Measurements from ENCODE around the gene CLRN1.

Gene CLRN1

DNA sequence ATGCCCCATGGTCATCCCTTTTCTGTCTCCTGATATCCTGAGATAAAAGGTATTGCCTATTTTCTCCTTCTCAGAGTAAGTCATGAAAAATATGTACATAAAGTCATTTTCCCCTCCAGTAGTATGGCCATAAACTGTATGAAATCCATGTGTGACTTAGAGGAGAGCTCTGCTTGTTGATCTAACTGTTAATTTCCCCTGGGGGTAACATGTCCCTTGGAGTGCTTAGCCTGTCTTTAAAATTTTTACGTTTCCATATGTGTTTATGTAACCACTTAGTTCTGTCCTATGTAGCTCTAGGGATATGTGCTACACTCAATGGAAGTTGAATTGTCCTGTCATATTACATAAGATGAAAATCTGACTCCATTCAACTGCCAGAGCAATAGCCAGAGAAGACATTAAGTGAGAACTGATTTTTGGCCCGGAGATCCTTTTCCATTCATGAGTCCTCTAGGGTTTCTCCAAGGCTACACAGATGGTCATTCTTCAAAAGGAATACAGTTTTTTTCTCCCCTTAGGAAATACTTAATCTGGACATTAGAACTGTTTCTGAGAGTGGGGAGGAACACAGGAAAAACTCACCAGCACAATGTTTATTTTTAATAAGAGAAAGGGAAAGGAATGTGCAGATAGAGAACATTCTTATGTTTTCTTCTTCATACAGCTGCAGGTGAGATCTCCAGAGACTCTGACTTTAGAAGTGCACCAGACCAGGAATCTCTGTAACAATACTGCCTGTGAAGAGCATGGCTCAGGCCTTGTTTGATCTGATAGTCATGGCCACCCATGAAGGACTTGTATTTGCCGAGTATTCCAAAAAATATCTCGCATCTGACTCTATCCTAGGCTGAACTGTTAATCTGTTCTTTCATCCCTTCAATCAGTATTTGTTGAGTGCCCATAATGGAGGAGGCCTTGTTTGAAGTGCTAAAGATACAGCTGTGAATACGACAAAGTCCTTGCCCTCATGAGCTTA is 29.8 kb upstream of the CLRN1 start:
- Histone ChIP-seq H2AK5ac (ENCODE audit: low read length) (no peak overlapping the region), H3K9me3 (ENCODE audit: insufficient read depth, low read depth, low read length) (no peaks in the 10 kb centered on the region), H3K36me3 (ENCODE audit: control insufficient read depth in 1 of 2, insufficient read depth in 2 of 2, low read length in 2 of 2) (no peaks in the 10 kb centered on the region), H2BK12ac (ENCODE audit: low read length) (no peak overlapping the region), H3K27me3 (ENCODE audit: insufficient read depth, low read length) (no peaks in the 10 kb centered on the region), H3K4me2 (ENCODE audit: low read length) (no peak overlapping the region), H3K27ac (ENCODE audit: low read depth, low read length) (no peak overlapping the region), H3K23ac (ENCODE audit: low read length) (no peak overlapping the region), H3K14ac (ENCODE audit: low read length) (no peak overlapping the region), H3K4ac (ENCODE audit: low read depth, low read length) (no peak overlapping the region), H4K8ac (ENCODE audit: low read depth, low read length) (no peak overlapping the region), H4K12ac (ENCODE audit: low read depth, low read length) (no peak overlapping the region), H2BK120ac (ENCODE audit: insufficient read depth, low read length, poor library complexity) (no peak overlapping the region), H3K4me1 (ENCODE audit: control insufficient read depth in 1 of 2, insufficient read depth in 2 of 2, low read length in 2 of 2) (peaks cover 0 to 7% of the 10 kb centered on the region in 2 experiments), H4K91ac (ENCODE audit: low read depth, low read length) (no peak overlapping the region), H3K9ac (ENCODE audit: low read length) (no peak overlapping the region), H2BK5ac (ENCODE audit: low read depth, low read length, poor library complexity) (no peak overlapping the region), H2AFZ (ENCODE audit: insufficient read depth, low read length, poor library complexity) (no peak overlapping the region), H3K79me2 (ENCODE audit: control insufficient read depth, insufficient read depth, low read length, poor library complexity) (no peaks in the 10 kb centered on the region), H3K79me1 (ENCODE audit: low read length) (no peaks in the 10 kb centered on the region), H3K18ac (ENCODE audit: low read length) (no peak overlapping the region), H3K4me3 (ENCODE audit: low read depth, low read length) (no peak overlapping the region)
- DNase-seq = no peak
- no CpG with 5 or more reads among the region's 5 CpGs for WGBS (ENCODE audit: extremely low coverage, insufficient coverage, insufficient read length)

DNA sequence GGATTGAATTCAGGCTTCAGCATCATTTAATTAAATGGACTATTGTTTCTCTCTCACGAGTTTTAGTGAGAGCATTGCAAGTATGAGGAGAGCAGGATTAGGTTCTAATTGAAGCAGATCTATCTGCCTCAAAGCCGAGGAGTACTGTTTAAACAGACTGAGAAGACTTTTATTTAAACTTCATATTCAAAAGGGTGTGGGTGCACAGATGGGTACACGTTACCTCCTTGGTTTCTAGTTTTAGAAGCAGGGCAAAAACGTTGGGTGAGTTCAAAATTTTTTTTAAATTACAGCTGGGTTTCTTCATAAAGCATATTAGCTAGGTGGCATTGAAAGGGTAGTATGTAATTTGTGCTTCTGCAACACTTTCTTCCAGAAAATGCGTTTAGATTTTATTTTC is 26.5 kb upstream of the CLRN1 start:
- H3K27ac ChIP-seq (ENCODE audit: low read depth, low read length) = no peak overlapping the region
- H3K18ac ChIP-seq (ENCODE audit: low read length) = no peak overlapping the region
- no peak overlapping the region for H2BK12ac ChIP-seq (ENCODE audit: low read length)
- no peak overlapping the region for H2AFZ ChIP-seq (ENCODE audit: insufficient read depth, low read length, poor library complexity)
- H3K4me3 ChIP-seq (ENCODE audit: low read depth, low read length) = no peak overlapping the region
- H3K79me2 ChIP-seq (ENCODE audit: control insufficient read depth, insufficient read depth, low read length, poor library complexity) = no peaks in the 10 kb centered on the region
- H4K8ac ChIP-seq (ENCODE audit: low read depth, low read length) = no peak overlapping the region
- no peak for DNase-seq
- H3K23ac ChIP-seq (ENCODE audit: low read length) = no peak overlapping the region
- no peak overlapping the region for H2BK5ac ChIP-seq (ENCODE audit: low read depth, low read length, poor library complexity)
- no CpG with 5 or more reads among the region's 5 CpGs for WGBS (ENCODE audit: extremely low coverage, insufficient coverage, insufficient read length)
- no peak overlapping the region for H3K4ac ChIP-seq (ENCODE audit: low read depth, low read length)
- H3K9me3 ChIP-seq (ENCODE audit: insufficient read depth, low read depth, low read length) = no peaks in the 10 kb centered on the region
- H3K4me2 ChIP-seq (ENCODE audit: low read length) = no peak overlapping the region
- H3K79me1 ChIP-seq (ENCODE audit: low read length) = no peaks in the 10 kb centered on the region
- H2BK120ac ChIP-seq (ENCODE audit: insufficient read depth, low read length, poor library complexity) = no peak overlapping the region
- H4K91ac ChIP-seq (ENCODE audit: low read depth, low read length) = no peak overlapping the region
- H3K36me3 ChIP-seq (ENCODE audit: control insufficient read depth in 1 of 2, insufficient read depth in 2 of 2, low read length in 2 of 2) = no peaks in the 10 kb centered on the region
- H3K9ac ChIP-seq (ENCODE audit: low read length) = no peak overlapping the region
- no peak overlapping the region for H2AK5ac ChIP-seq (ENCODE audit: low read length)
- no peak overlapping the region for H3K14ac ChIP-seq (ENCODE audit: low read length)
- H3K4me1 ChIP-seq (ENCODE audit: control insufficient read depth in 1 of 2, insufficient read depth in 2 of 2, low read length in 2 of 2) = peaks cover 0 to 7% of the 10 kb centered on the region in 2 experiments
- no peaks in the 10 kb centered on the region for H3K27me3 ChIP-seq (ENCODE audit: insufficient read depth, low read length)
- H4K12ac ChIP-seq (ENCODE audit: low read depth, low read length) = no peak overlapping the region

DNA sequence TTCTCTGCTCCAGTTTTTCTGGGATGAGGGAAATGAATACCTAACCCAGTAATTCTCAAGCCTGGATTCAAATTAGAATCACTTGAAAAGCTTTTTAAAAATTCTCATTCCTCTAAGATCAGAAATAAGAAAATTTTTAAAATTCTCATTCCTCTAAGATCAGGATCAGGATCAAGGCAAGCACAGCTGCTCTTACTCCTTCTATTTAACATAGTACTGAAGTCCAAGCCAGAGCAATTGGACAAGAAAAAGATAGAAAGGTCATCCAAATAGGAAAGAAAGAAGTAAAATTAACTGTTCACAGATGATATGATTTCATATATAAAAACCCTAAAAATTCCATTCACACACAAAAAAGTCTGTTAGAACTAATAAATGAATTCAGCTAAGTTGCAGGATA is 24.2 kb upstream of the CLRN1 start:
- Histone ChIP-seq H2BK12ac (ENCODE audit: low read length) (no peak overlapping the region), H2AK5ac (ENCODE audit: low read length) (no peak overlapping the region), H3K4me2 (ENCODE audit: low read length) (no peak overlapping the region), H4K12ac (ENCODE audit: low read depth, low read length) (no peak overlapping the region), H3K9me3 (ENCODE audit: insufficient read depth, low read depth, low read length) (no peaks in the 10 kb centered on the region), H3K14ac (ENCODE audit: low read length) (no peak overlapping the region), H3K4me3 (ENCODE audit: low read depth, low read length) (no peak overlapping the region), H4K91ac (ENCODE audit: low read depth, low read length) (no peak overlapping the region), H3K27me3 (ENCODE audit: insufficient read depth, low read length) (no peaks in the 10 kb centered on the region), H3K36me3 (ENCODE audit: control insufficient read depth in 1 of 2, insufficient read depth in 2 of 2, low read length in 2 of 2) (no peaks in the 10 kb centered on the region), H3K9ac (ENCODE audit: low read length) (no peak overlapping the region), H3K79me2 (ENCODE audit: control insufficient read depth, insufficient read depth, low read length, poor library complexity) (no peaks in the 10 kb centered on the region), H2BK5ac (ENCODE audit: low read depth, low read length, poor library complexity) (no peak overlapping the region), H4K8ac (ENCODE audit: low read depth, low read length) (no peak overlapping the region), H3K18ac (ENCODE audit: low read length) (no peak overlapping the region), H2AFZ (ENCODE audit: insufficient read depth, low read length, poor library complexity) (no peak overlapping the region), H3K23ac (ENCODE audit: low read length) (no peak overlapping the region), H3K79me1 (ENCODE audit: low read length) (no peaks in the 10 kb centered on the region), H3K4me1 (ENCODE audit: control insufficient read depth in 1 of 2, insufficient read depth in 2 of 2, low read length in 2 of 2) (no peaks in the 10 kb centered on the region), H3K4ac (ENCODE audit: low read depth, low read length) (no peak overlapping the region), H2BK120ac (ENCODE audit: insufficient read depth, low read length, poor library complexity) (no peak overlapping the region), H3K27ac (ENCODE audit: low read depth, low read length) (no peak overlapping the region)
- no peak for DNase-seq

DNA sequence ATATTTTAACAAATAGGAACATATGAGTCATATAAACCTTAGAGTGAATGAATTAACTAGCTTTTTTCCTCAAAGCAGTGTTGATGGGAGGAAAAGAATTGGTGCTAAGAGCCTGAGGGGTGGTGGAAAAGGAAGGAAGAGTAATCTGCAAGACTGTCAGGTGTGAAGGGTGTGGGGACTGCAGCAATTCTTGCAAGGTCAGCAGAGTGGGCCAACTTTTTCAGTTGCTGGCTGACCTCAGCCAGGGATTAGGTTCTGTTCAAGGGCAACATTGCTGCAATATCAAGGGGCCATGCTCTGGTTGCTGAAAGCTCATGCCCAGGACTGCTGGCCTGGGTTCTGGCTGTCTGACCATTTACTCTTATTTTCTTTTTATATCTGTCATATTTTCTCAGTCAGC is 23.0 kb upstream of the CLRN1 start:
- H3K9ac ChIP-seq (ENCODE audit: low read length) = no peak overlapping the region
- no peak overlapping the region for H3K4me3 ChIP-seq (ENCODE audit: low read depth, low read length)
- DNase-seq = no peak
- H4K8ac ChIP-seq (ENCODE audit: low read depth, low read length) = no peak overlapping the region
- no peak overlapping the region for H2BK12ac ChIP-seq (ENCODE audit: low read length)
- no peak overlapping the region for H3K27ac ChIP-seq (ENCODE audit: low read depth, low read length)
- no peak overlapping the region for H2AFZ ChIP-seq (ENCODE audit: insufficient read depth, low read length, poor library complexity)
- no peak overlapping the region for H2BK120ac ChIP-seq (ENCODE audit: insufficient read depth, low read length, poor library complexity)
- no peaks in the 10 kb centered on the region for H3K9me3 ChIP-seq (ENCODE audit: insufficient read depth, low read depth, low read length)
- no peak overlapping the region for H3K4me2 ChIP-seq (ENCODE audit: low read length)
- no peaks in the 10 kb centered on the region for H3K36me3 ChIP-seq (ENCODE audit: control insufficient read depth in 1 of 2, insufficient read depth in 2 of 2, low read length in 2 of 2)
- H4K12ac ChIP-seq (ENCODE audit: low read depth, low read length) = no peak overlapping the region
- no peaks in the 10 kb centered on the region for H3K4me1 ChIP-seq (ENCODE audit: control insufficient read depth in 1 of 2, insufficient read depth in 2 of 2, low read length in 2 of 2)
- no peak overlapping the region for H3K18ac ChIP-seq (ENCODE audit: low read length)
- no peak overlapping the region for H2AK5ac ChIP-seq (ENCODE audit: low read length)
- no peaks in the 10 kb centered on the region for H3K79me1 ChIP-seq (ENCODE audit: low read length)
- H3K14ac ChIP-seq (ENCODE audit: low read length) = no peak overlapping the region
- no peak overlapping the region for H4K91ac ChIP-seq (ENCODE audit: low read depth, low read length)
- H2BK5ac ChIP-seq (ENCODE audit: low read depth, low read length, poor library complexity) = no peak overlapping the region
- no peak overlapping the region for H3K4ac ChIP-seq (ENCODE audit: low read depth, low read length)
- H3K23ac ChIP-seq (ENCODE audit: low read length) = no peak overlapping the region
- H3K79me2 ChIP-seq (ENCODE audit: control insufficient read depth, insufficient read depth, low read length, poor library complexity) = no peaks in the 10 kb centered on the region
- H3K27me3 ChIP-seq (ENCODE audit: insufficient read depth, low read length) = no peaks in the 10 kb centered on the region

All from trophoblast cell (in vitro differentiated cells and primary cell).